HFFc6 (cell line): ENCODE data around the gene IAPP. TPM values are rescaled to one million over a fixed set of nuclear protein-coding genes. Genes with fewer than 3 reads are reported as not detected.
"Not testable (repeated sequence)": the region's sequence is repeated elsewhere in the genome, so short reads cannot be mapped to it uniquely, and the experiment has no call there.

ENCODE experiments used
- DNase-seq: peaks from one replicate; pipeline ENCODE4 v3.0.0-alpha.2; 2018
- H3K27ac Mint-ChIP-seq: 2 replicates; pipeline ENCODE4 v1.8.0; 2020; ENCODE audit warnings: mild to moderate bottlenecking, mixed read lengths
- H3K27me3 Mint-ChIP-seq: 2 replicates; pipeline ENCODE4 v1.8.0; 2021; ENCODE audit warnings: mild to moderate bottlenecking, moderate library complexity, mixed read lengths; ENCODE audit not compliant: insufficient read depth
- H3K36me3 Mint-ChIP-seq: 2 replicates; pipeline ENCODE4 v1.8.0; 2021; ENCODE audit warnings: low read depth, mixed read lengths
- H3K4me1 Mint-ChIP-seq: 2 replicates; pipeline ENCODE4 v1.8.0; 2020; ENCODE audit warnings: low read depth, mixed read lengths
- H3K4me3 Mint-ChIP-seq: 2 replicates; pipeline ENCODE4 v1.8.0; 2020; ENCODE audit warnings: mild to moderate bottlenecking, moderate library complexity, mixed read lengths
- H3K9me3 Mint-ChIP-seq: 2 replicates; pipeline ENCODE4 v1.8.0; 2020; ENCODE audit warnings: mild to moderate bottlenecking, mixed read lengths
- CTCF ChIP-seq: fragments of 200-600 bp; sonication (generic); IDR thresholded peaks from 2 replicates; pipeline ENCODE4 v1.5.0; 2021; ENCODE audit warnings: antibody characterized with exemption, mild to moderate bottlenecking
- total RNA-seq, 6 experiments: library from RNA; stranded (reverse); fragmentation: NEBNext Ultra II Directional; extraction: Animal tissue kit (Norgen Biotek cat#: 25700); gene quantifications; 2 replicates in 1 of 6; 3 replicates in 5 of 6; pipeline ENCODE4 v1.2.3, GENCODE V29; 2021

IAPP gene
- total RNA-seq, 6 experiments from 2014 or later: not detected

GRCh38 chr12:21353487-21353886, 19.2 kb upstream of the IAPP start:
- no peak overlapping the region for H3K4me3 Mint-ChIP-seq
- no peaks in the 10 kb centered on the region for H3K36me3 Mint-ChIP-seq
- no peak for TF ChIP-seq CTCF
- H3K9me3 Mint-ChIP-seq: no peaks in the 10 kb centered on the region
- peaks cover 4% of the 10 kb centered on the region; the same call in 1 of the 2 replicates for H3K27me3 Mint-ChIP-seq
- no peak overlapping the region for H3K27ac Mint-ChIP-seq
- H3K4me1 Mint-ChIP-seq: peaks cover 6% of the 10 kb centered on the region; the same call in 1 of the 2 replicates
- DNase-seq: no peak

- H3K4me3 Mint-ChIP-seq: no peak overlapping the region
- no peaks in the 10 kb centered on the region for H3K9me3 Mint-ChIP-seq
- no peak overlapping the region for H3K27ac Mint-ChIP-seq
- peaks cover 4% of the 10 kb centered on the region; the same call in 1 of the 2 replicates for H3K27me3 Mint-ChIP-seq
- no peak for DNase-seq
- H3K36me3 Mint-ChIP-seq: no peaks in the 10 kb centered on the region
- no peak for TF ChIP-seq CTCF
- peaks cover 6% of the 10 kb centered on the region; the same call in 1 of the 2 replicates for H3K4me1 Mint-ChIP-seq
These were observed 18.8 kb upstream of the IAPP start for GRCh38 chr12:21353948-21354347.

GRCh38 chr12:21354641-21355040, 18.1 kb upstream of the IAPP start:
- Mint-ChIP-seq H3K27me3 (peaks cover under 1% of the 10 kb centered on the region; the same call in 1 of the 2 replicates), H3K4me3 (no peak overlapping the region), H3K36me3 (no peaks in the 10 kb centered on the region), H3K9me3 (no peaks in the 10 kb centered on the region), H3K27ac (no peak overlapping the region), H3K4me1 (peaks cover 6% of the 10 kb centered on the region; the same call in 1 of the 2 replicates)
- no peak for TF ChIP-seq CTCF
- DNase-seq: no peak

GRCh38 chr12:21360632-21361031, 12.1 kb upstream of the IAPP start:
- not testable (repeated sequence) for H3K36me3 Mint-ChIP-seq, H3K27ac Mint-ChIP-seq, H3K27me3 Mint-ChIP-seq, H3K4me1 Mint-ChIP-seq, DNase-seq, H3K9me3 Mint-ChIP-seq, H3K4me3 Mint-ChIP-seq

- H3K27me3 Mint-ChIP-seq: peaks cover 2% of the 10 kb centered on the region
- H3K4me1 Mint-ChIP-seq: peaks cover 24% of the 10 kb centered on the region
- H3K9me3 Mint-ChIP-seq: no peaks in the 10 kb centered on the region
- TF ChIP-seq CTCF: no peak
- no peak overlapping the region for H3K27ac Mint-ChIP-seq
- no peak overlapping the region for H3K4me3 Mint-ChIP-seq
- no peaks in the 10 kb centered on the region for H3K36me3 Mint-ChIP-seq
- no peak for DNase-seq
These were observed 3.3 kb upstream of the IAPP start for GRCh38 chr12:21369141-21369980.

GRCh38 chr12:21370845-21371449, 1.8 kb upstream of the IAPP start:
- Mint-ChIP-seq H3K4me3 (no peak overlapping the region), H3K27ac (no peak overlapping the region), H3K36me3 (no peaks in the 10 kb centered on the region), H3K9me3 (no peaks in the 10 kb centered on the region), H3K4me1 (peaks cover 24% of the 10 kb centered on the region), H3K27me3 (peaks cover 2% of the 10 kb centered on the region)
- no peak for DNase-seq
- TF ChIP-seq CTCF: no peak; the same call in 1 of the 2 replicates
